Renal cortical epithelial cell (primary cell): ENCODE results near the gene VTI1A. TPM values are rescaled to one million over a fixed set of nuclear protein-coding genes. Genes with fewer than 3 reads are reported as not detected.

ENCODE experiments used
- DNase-seq: peaks from one replicate; pipeline ENCODE4 v3.0.0-alpha.2; 2011; ENCODE audit warnings: low read depth
- total RNA-seq: library from RNA; depleted of rRNA; stranded (reverse); fragments of >200 nt; gene quantifications from 2 replicates; pipeline ENCODE4 v1.2.3, GENCODE V29; 2014

VTI1A gene
- total RNA-seq, 1 donor from 2014 or later = 49.7 TPM

DNA sequence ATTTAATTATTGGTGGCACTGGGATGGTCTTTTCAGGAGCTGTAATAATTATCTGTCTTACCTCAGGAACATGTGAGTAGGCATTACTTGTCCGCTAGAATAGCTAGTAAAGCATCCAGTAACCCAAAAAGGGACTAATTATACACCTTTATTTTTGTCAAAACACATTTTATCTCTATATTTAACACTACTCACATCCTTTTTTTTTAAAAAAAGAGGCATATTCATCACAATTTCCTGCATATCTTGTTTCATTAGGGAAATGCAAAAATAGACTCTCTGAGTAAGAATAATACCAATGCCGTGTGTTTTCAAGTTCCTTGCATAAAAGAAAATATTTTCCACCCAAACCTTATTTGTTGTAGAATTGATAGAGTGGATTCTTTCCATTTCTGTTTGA lies 99.5 kb downstream of the VTI1A start:
- DNase-seq = no peak

DNA sequence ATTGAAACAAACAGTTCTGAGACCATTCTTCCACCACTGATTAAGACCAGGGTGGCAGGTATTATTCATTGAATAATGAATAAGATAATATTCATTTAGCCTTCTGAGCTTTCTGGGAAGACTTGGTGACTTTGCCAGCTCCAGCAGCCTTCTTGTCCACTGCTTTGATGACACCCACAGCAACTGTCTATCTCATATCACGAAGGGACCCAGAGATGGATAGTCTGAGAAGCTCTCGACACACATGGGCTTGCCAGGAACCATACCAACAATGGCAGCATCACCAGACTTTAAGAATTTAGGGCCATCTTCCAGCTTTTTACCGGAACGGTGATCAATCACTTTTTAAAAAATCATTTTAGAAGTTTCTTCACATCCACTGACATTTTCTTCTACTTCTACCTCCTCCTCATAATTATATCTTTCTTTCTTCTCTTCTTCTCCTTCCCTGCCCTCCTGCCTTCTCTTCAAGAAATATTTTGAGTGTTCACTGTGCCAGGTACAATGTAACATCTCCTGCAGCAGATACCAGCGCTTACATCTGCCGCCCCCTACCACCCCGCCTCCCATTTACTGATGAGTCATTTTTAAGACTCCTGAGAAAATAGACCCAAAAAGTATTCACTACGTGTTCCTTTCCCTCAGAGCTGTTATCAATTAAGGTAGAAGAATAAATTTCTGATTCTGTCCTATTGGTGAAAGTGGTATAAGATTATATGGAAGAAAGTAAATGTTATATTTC lies 101.7 kb downstream of the VTI1A start:
- DNase-seq = no peak

DNA sequence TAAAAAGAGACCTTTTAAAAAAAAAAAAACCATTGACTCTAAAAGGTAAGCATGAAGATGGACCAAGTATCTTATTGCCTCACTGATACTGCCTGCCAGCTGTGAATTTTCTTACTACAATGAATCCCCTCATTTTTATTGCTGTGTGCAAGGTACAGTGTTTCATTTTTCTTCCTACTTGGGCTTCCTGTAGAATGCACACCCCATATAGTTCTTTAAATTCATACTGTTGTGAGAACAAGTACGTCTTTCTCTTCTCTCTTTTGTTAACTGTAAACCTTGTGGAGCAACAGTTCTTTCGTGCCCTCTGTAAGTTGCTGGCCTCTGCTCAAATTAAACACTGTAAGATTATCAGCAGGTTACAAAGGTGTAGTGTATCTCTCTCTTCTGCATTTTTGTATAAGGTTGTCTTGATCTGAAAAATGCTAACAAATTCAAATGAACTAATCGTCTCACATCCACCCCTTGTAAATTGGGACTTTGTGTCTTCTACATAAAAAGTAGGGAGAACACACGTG lies 105.6 kb downstream of the VTI1A start:
- DNase-seq = no peak

DNA sequence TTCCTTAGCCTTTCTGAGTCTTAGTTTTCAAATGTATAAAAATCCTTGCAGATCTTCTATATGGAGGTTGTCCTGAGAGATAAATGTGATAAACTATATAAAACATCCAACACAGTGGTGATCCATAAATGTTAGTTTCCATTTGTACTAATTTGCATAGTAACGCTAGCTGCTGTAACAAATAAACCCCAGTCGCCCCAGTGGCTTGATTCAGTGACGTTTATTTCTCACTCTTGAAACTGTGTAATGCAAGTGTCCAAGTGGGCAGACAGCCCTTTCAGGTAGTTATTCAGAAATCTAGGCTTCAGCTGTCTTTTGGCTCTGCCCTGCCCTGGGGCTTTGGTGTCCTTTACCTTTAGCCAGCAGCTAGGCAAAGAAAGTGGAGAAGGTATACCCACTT lies 106.3 kb downstream of the VTI1A start:
- no peak for DNase-seq

DNA sequence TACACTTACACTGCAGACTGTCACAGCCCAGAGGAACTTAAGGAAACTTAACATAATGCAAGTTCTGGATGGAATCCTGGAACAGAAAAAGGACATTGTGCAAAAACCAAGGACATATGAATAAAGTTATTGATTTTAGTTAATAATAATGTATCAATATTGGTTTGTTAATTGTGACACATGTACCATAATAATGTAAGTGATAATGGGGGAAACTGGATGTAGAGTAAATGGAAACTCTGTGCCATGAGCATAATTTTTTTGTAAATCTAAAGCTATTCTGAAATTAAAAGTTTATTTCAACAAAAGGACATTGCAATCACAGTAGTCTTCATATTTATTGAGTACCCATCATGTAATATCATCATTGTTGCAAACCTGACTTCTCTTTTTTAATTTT lies 107.2 kb downstream of the VTI1A start:
- DNase-seq = no peak

DNA sequence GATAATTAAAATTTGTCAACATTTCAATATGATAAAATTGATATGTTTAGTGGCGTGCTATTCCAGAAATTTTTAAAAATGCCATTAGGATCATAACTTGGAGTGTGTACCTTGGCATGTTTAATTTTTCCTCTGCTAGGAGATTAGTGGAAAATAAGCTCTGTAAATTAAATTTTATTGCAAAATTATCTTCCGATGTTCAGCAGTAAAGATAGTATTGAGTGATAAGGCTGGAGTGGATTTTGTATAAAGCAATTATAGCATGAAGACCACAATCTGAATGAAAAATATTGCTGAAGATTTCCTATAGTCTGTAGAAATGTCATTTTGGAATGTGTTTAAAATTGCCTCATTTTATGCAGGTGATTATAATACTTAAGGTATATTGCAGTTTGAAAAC lies 110.2 kb downstream of the VTI1A start:
- no peak for DNase-seq

DNA sequence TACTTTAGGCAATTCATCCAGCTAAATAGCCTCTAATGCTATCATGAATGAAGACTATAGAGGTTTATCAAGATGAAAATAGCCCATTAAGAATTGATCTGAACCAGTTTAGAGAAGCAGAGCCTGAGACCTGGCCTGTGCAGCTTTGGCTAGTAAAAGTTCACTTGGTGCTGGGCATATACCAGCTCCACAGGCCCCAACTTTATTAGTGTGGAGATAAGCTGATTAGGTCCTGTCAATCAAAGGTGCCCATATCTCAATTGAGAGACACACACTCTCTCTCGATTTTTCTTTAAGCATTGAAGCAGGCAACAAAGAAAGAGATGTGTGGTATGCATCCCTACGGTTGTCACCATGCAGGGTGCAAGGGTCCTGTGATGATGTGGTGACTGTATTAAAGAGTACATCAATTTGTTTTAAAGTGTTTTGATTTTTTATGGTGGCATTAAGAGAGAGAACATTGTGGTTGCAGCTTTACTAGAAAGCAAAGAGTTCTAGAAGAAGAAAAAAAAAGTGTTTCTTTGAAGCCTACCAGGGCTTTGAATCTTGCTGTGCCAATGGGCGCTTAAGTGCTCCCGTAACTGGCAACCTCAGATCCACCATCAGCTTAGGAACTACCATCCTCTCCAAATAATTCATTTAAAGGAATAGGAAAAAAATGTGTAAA lies 111.6 kb downstream of the VTI1A start:
- DNase-seq = no peak

DNA sequence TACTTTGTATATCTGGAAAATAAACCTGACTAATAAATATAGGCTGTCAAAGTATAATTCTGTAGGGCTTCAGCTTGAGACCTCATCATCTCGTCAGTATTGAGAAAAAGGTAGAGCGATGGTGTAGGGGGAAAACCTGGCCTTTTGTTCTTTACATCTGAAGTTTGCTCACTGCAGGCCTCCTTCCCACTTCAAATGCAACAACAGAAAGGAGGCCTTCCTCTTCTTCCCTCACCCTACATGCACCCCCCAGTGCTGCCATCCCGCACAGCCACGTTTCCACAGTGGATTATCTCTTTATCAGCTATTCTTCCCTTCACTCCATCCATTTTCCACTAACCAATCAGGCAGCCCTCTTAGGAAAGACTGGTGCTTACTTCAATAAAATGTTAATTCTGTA lies 112.3 kb downstream of the VTI1A start:
- no peak for DNase-seq

DNA sequence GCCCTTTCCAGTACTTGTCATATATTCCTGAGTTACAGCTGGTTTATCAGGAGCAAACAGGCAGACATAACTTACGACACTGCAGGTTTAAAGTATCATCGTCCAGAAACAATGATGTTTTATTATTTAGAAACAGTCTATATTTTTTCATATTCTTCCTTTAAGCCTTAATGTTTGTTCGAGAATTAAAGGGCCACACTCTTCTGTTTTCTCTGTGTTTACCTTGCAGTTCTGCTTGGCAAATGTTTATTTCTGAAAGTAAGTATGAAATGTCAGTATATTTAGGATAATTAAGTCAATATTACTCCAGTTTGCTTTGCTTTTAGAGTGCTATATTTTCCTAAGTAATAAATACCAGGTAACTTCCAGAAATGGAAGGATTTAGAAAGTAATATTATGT lies 115.1 kb downstream of the VTI1A start:
- no peak for DNase-seq

DNA sequence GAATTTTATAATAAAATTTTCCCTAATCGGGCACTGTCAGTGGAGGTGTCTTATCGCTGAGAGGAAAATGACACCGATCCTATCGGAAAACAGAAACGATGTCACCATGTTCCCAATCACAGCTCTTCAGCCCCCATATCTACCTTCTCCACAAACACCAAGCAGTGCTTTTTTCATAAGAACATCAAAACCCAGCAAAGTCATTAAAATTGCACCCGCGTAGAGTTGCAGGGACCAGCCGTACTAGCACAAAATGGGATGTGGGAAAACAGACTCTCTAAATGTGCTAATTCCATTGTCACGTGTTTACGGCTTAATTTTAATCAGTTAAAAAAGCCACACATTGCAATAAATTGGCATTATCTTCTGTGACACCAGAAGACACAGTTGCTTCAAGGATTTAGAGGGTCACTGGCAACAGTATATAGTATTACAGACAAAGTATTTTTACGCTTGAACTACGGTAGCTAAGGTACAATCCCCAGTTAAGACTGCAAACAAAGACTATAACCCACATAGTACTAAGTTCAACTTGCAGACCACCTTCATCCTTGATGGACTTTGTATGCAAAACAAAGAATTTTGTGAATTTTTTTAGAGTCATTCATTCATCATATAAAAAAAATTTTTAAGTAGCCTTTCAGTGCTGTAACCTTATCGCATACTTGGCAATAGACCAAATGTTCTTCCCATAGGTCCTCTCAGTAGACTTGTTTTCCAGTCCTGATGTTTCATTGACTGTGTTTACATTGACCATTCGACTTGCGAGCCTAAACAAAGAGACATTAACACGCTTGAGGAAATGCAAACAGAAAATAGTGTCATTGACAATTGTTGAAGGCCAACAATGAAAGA lies 116.0 kb downstream of the VTI1A start:
- no peak for DNase-seq

DNA sequence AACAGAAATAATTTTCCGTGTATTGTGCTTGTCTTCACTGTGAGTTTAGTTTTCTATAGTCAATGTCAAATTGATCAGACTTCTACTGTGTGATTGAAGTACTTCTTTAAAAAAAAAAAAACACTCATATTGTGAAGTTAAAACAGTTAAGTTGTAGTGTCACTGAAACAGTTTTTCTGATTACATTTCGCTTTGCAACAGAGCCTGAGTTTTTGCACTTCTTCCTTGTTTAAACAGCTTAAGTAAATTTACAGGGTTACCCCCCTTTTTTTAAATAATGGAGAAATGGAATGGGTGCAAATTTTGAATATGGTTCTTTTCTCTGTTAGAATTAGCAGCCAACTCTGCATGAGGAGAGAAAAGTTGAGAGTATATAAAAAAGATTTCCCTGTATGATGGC lies 117.3 kb downstream of the VTI1A start:
- DNase-seq = no peak

DNA sequence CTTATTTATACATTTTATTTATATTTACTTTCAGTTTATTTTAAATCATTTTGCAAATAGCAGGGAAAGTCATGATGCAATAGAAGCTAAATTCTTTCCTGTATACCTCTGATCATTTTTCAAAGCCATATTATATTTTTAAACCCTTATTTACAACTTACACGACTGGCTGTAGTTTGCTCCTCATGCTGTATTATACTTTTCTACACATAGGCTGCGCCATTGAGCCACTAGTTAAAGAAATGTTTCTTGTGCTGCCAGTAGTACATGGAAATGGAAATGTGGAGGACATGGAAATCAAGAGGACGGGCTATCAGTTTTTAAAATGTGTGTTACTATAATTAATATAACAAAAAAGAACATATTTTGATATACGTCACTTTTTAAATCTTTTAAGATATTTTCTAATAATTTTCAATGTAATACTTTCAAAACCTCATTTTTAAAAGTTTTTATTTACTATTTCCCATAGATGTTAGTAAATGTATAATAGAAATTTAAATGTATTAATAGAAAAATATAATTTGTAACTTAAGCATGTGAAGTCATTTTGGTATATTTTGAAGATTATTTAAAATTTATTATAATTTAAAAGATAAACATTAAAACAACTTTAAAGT lies 118.5 kb downstream of the VTI1A start:
- peak; percentile 74 for DNase-seq

DNA sequence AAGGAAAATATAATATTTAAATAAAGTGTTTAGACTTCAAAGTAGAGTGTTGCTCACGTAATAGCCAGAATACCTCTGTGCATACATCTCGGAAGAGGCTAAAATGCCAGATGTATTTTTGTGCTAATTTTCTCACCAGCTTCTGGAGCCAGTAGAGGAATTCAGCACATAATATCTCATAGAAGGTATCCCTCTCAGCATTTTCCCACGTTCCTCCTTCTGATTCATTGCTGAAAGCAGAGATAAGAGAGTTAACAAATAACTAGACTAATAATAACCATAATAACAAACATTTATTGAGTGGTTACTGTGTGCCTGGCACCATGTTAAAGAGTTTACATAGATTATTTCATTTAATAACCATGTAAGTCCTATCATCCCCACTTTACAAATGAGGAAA lies 123.6 kb downstream of the VTI1A start:
- DNase-seq = no peak

DNA sequence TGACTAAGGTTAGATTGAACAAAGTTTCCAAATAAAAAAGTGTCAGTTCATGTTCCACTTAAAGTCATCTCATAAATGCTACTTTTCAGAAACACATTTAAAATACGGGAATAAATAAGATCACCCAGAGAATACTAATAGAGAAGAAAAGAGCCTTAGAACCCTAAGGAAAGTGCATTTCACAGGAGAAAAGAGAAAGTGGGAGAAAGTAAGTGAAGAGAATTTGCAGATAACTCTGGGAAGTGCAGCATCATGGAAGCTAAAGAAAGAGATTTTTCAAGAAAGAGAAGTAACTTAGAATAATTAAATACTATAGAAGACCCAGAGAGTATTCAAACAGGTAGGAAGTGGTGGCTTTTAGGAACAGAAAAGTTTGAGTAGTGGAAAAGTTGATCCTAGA lies 132.6 kb downstream of the VTI1A start:
- DNase-seq = no peak

DNA sequence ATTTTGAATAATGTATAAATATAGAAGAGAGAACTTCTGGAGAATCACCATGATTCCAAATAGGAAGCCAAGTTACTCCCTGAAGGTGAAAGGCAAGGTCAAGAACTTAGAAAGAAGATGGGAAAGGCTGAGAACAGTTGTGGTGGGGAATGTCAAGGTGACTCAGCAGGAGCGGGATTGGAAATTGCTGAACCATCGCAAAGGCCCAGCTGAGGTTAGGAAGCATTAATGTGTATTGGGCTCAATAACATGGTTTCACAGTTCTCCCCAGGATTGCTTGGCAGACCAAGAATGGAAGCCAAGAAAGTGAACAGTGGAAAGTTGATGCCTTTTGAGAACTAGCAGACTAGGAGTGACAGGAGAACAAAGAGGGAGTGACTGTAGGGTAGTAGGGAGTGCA lies 133.3 kb downstream of the VTI1A start:
- DNase-seq = peak; percentile 54

DNA sequence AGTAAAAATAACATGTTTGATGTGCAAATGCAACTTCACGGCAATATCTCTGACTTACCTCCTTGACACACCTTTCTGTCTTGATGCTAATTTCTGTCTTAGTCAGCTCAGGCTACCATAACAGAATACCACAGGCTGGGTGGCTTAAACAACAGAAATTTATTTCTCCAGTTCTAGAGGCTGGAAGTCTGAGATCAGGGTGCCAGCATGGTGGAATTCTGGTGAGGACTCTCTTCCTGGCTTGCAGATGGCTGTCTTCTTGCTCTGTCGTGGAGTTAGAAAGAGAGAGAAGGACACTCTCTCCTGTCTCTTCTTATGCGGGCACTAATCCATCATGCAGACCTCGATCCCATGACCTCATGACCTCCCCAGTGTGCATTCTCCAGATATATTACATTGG lies 134.9 kb downstream of the VTI1A start:
- no peak for DNase-seq

DNA sequence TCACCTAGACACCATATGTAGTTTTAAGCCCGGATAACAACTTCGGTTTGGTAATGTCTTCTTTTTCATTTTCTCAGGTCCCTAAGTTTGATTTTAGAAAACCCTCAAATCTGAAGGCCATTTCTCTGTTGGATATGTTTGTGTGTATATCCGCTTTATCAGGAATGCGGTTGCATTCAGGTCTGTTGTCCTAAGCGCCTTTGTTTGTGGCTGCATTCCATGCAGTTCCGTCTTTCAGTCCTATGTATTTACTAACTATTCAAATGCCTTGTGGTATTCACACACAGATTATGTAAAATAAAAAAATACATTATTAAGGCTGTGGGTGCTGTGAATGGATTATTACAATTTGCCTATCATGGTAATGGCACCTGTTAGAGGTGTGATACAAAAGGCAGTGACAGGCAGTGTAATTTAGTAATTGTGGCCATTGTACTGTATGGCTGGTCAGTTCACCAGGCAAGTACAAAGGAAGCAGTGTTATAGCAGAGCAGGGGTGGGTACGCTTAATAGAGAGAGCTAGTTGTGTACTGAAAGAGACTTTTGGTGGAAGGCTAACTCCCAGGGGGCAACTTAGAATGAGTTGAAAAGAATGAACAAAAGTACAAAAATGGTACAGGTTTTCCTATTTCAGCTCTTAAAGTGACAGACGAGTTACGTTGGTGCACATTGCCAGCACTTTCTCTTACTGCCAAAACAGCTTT lies 136.4 kb downstream of the VTI1A start:
- DNase-seq = no peak

DNA sequence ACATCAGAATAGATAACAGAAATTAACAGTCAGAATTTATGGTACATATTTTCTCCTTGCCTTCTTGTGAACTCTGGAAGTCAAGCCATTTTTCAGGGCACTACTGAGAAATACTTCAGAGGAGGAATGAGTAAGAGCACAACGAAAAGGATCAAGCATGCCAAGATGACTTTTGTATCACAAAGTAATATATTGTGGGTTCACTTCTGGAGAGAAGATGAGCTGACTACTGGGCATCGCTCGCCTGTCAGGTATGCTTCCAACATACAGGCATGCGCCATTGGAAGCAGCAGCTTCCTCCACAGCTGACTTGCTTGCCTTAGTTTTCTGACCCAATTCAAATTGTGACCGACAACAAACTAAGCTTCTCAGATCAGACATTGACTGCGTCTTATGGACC lies 137.3 kb downstream of the VTI1A start:
- no peak for DNase-seq

DNA sequence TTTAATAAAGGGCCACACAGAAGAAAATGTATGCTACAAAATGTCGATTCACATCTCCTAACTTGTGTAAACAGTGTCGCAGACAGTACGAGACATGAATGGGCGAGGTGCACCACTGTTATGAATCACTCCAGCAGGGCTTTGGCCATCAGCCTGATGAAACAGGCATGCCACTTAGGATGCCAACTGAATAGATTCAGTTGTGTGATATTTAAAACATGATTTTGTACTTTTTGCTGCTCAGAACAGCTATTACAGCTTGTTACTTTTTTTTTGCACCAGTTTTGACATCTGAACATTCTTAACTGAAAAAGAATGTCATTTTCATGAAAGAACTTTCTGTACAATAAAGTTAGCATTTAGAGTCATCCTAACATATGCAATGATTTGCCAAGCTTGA lies 138.1 kb downstream of the VTI1A start:
- peak; percentile 25 for DNase-seq

DNA sequence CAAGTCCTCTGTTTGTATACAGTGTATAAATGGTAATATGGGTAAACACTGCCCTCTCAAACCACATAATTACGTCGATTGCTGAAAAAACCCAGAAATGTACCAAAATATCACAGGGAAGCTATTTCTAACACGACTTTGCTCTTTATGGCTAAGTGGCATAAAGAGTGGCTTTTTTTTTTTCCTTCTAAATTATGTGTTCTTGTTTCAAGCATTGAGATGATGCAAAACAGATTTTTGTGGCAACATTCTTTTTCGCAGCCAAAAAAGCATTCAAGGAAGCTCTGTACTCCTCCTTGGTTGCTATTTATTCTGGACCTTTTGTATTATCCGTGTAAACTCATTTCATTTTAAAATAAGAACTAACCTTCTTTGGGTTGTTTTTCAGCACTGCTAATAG lies 138.9 kb downstream of the VTI1A start:
- DNase-seq = no peak

DNA sequence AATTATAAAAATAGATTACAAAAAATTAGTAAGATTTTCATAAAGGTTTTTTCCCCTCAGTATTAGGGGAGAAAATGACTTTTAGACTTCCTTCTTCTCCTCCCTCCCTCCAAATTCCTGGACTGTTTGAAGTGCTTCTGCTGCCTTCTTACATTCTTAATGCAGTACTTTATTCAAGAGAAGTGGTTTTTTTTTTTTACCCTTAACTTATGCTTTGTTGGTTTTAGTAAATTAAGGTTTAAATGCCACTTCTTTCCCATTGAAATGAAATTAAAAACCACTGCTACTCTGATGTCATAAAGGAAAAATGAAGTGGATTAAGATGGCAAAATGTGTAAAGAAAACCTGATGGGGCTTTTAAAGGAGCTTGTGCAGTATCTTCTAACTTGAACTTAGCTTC lies 140.7 kb downstream of the VTI1A start:
- peak; percentile 13 for DNase-seq
